Posterior cingulate gyrus (tissue), 11 donors: ENCODE results near the gene HS3ST6.
"Not testable (repeated sequence)": the region's sequence is repeated elsewhere in the genome, so short reads cannot be mapped to it uniquely, and the experiment has no call there.

ENCODE experiments used
- DNase-seq, 10 donors: peaks; one replicate each; pipeline versions ENCODE4 v3.0.0 to v3.0.0-alpha.2; 2020 to 2021; ENCODE audit warnings: mixed read lengths in 3 of 10
- intact Hi-C: fragments of 100-400 bp; cut with DNase I; formaldehyde crosslinking; loops from one replicate; pipeline ENCODE4 v1.15.1; 2023

Gene HS3ST6

GRCh38 chr16:1884155-1884760 is 34.0 kb downstream of the HS3ST6 start:
- no peak for DNase-seq
- intact Hi-C loops = no loop called here

DNA sequence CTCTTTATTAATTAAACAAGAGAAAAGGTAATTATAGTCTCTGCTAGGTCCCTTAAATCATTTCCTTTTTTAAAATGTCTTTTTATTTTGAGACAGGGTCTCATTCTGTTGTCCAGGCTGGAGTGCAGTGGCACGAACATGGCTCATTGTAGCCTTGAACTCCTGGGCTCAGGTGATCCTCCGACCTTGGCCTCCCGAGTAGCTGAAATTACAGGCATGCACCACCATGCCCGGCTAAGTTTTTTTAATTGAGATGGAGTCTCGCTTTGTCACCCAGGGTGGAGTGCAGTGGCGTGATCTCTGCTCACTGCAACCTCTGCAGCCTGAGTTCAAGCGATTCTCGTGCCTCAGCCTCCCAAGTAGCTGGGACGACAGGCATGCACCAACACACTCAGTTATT is 37.0 kb downstream of the HS3ST6 start:
- intact Hi-C loops = not testable (repeated sequence)
- DNase-seq = peak in 1 of 10 donors; percentile 10

DNA sequence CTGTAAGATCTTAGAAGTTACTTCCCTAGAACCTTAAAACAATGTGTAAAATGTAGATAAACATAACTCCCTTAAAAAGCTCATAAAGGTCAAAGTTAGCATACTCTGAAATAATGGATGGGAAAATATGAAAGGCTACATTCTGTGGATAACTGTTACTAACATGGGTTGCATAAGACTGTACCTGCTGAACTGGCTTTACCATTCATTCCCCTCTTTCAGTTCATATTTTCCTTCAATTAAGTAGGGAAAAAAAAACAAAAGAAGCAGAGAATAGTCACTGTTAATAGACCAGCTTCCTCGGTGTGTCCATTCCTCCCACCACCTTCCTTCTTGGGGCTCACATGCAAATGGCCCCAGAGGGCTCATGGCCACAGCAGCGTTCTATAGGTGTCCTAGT is 38.7 kb downstream of the HS3ST6 start:
- intact Hi-C loops = no loop called here
- no peak for DNase-seq

DNA sequence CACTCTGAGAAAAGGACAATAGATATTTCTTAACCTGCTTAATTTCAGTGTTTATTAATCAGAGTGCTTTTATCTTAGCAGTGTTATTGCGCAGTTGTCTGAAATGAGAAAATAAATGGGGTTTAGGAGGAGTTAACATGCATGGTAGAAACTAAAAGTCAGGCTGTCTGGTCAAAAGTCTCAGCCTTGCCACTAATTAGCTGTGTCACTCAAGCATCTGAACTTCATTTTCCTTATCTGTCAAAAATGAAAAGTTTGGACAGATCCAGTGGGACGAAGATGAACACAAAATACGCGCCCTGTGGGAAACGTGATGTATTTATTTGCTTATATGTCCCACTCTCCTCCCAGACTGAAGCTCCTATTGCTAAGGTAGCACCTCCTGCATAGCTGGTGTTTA is 40.0 kb downstream of the HS3ST6 start:
- intact Hi-C loops = no loop called here
- no peak for DNase-seq

- DNase-seq = no peak
- intact Hi-C loops = no loop called here
These were observed 40.4 kb downstream of the HS3ST6 start for GRCh38 chr16:1877804-1878203.

DNA sequence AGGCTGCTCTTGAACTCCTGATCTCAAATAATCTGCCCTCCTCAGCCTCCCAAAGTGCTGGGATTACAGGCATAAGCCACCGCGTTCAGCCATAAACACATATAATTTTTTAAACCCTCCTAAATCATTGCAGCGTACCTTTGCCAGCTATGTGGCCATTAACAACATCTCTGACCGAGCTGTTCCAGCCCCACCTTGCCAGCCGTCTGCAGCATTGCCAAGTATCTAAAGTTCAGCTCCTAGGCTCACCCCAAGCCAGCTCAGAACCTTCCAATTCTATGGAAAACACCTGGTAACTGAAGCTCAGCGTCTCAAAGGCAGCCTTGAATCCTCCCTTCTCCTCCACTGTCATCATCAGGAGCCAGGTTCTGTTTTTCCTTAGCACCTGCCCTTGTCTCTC is 41.1 kb downstream of the HS3ST6 start:
- intact Hi-C loops = no loop called here
- no peak for DNase-seq

- no peak for DNase-seq
- intact Hi-C loops = no loop called here
These were observed 41.7 kb downstream of the HS3ST6 start for GRCh38 chr16:1876468-1876867.

DNA sequence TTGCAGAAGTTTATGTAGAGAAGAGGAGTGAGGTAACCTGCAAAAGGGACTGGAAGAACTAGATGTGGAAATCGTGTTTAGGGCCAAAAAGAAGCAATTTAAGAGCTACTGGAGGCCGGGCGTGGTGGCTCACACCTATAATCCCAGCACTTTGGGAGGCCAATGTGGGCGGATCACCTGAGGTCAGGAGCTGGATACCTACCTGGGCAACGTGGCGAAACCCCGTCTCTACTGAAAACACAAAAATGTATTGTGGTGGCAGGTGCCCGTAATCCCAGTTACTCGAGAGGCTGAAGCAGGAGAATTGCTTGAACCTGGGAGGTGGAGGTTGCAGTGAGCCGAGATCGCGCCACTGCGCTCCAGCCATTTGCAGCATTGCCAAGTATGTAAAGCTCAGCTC is 42.1 kb downstream of the HS3ST6 start:
- intact Hi-C loops, DNase-seq: not testable (repeated sequence)

- DNase-seq = no peak
- intact Hi-C loops = no loop called here
These were observed 43.4 kb downstream of the HS3ST6 start for GRCh38 chr16:1874854-1875253.

DNA sequence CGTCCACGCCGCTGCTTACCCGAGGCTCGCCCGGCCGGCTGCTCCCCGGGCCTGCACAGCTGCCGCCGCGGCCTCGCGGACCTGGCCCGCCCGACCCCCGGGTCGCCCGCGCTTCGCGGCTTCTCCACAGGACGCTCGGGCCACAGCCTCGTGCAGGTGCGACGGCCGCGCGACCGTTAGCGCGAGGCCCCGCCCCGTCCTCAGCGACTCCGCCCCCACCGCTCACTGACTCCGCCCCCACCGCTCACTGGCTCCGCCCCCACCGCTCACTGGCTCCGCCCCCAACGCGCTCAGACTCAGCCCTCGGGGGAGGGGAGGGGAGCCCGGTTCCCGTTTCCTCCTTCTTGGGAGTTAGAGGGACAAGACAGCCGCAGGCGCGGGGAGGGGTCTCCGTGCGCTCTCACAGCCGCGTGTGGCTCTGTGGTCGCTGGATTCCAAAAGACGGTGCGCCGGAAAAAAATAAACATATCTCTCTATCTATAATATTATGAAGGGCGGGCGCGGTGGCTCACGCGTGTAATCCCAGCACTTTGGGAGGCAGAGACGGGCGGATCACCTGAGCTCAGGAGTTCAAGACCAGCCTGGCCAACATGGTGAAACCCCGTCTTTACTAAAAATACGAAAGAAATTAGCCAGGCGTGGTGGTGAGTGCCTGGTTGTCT is 46.1 kb downstream of the HS3ST6 start, which contains the start of gene MEIOB:
Gene MEIOB, minus strand, starts transcription at position 191 of the 662 bp plus-strand sequence. CDS start 3,989 bp downstream, outside the sequence.
- DNase-seq = peak in 4 of 10 donors; percentile 15 to 87 (median 20)
- intact Hi-C loops = no loop called here

DNA sequence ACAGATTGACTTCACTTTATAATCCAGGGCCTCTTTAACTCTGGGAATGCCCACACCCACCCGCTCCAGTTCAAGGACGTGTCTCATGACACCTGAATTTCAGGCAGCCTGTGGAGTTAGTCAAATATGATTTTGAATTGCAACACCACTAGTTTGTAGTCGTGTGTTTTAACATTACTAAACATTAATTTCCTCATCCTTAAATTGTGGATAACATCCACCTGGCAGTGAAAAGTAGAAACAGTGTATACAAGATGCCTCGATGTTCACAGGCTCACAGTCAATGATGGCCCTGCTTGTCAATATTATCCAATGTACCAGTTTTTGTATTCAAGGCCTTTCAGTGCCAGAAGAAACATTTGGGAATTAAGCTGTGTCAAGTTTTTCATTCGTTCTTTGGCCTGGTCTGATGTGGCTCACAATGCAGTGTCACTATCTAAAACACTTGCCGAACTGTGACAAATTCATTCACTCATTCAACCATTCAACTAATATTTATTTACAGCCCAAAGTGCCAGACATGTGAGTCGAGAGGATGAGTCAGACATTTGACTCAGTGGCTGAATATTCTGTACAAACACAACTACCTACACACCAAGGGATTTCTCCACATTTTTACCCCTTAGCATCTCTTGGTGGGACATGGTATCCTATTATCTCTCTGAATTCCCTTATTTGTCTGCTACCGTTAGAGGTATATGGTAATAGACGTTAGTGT is 47.7 kb downstream of the HS3ST6 start:
- intact Hi-C loops = no loop called here

GRCh38 chr16:1865902-1866690 is 52.1 kb downstream of the HS3ST6 start:
- intact Hi-C loops = no loop called here
- DNase-seq = no peak

More for the DNA sequence above, 47.7 kb downstream of the HS3ST6 start:
- DNase-seq = no peak

DNA sequence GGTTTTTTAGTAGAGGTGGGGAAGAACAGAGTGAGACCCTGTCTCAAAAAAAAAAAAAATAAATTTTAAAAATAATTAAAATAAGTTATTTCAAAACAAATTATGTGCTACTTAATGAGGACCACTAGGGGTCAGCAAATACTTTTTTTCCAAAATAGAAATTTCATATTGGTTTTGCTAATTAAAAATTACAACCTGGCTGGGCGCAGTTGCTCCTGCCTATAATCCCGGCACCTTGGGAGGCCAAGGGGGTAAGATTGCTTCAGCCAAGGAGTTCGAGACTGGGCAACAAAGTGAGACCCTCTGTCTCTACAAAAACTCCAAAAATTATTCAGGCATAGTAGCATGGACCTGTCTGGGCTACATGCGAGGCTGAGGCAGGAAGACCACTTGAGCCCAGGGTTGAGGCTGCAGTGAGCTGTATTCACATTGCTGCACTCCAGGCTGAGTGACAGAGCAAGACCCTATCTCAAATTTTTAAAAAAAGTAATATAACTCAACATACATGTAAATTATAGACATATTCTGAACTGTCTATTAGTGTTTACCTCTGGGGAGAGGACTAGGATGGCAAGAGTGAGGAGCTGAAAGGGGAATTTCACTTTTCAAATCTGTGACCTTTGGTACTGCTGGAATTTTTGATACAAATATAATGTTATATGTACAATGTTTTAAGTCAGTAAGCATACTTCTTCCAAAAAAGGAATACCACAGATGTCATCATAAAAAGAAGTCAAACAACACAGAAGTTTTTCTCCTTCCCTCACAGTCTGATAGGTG is 54.3 kb downstream of the HS3ST6 start:
- DNase-seq = no peak
- intact Hi-C loops = loop anchor here (1.0 kb wide), 1 partner anchor 65 kb away; no protein-coding TSS in a partner anchor

GRCh38 chr16:1862394-1862793 is 55.8 kb downstream of the HS3ST6 start:
- intact Hi-C loops = no loop called here
- DNase-seq = no peak

- no peak for DNase-seq
- intact Hi-C loops = no loop called here
These were observed 56.5 kb downstream of the HS3ST6 start for GRCh38 chr16:1861730-1862129.
